HCT116 (cell line): ENCODE results near the gene LATS1.

ENCODE experiments used
- CEBPB ChIP-seq: IDR thresholded peaks from 2 replicates; pipeline ENCODE4 v1.6.1; 2012; ENCODE audit warnings: low read depth
- EGR1 ChIP-seq: IDR thresholded peaks from 2 replicates; pipeline ENCODE4 v1.6.1; 2012; ENCODE audit warnings: low read depth
- ELF1 ChIP-seq: IDR thresholded peaks from 2 replicates; pipeline ENCODE4 v1.6.1; 2012; ENCODE audit warnings: low read depth, borderline replicate concordance
- EZH2 ChIP-seq: fragments of 200-600 bp; sonication (generic); IDR thresholded peaks from 2 replicates; pipeline ENCODE4 v1.6.1; 2017; ENCODE audit warnings: antibody characterized with exemption, mixed run types
- POLR2A ChIP-seq: IDR thresholded peaks from 2 replicates; pipeline ENCODE4 v1.7.0; 2011; ENCODE audit warnings: borderline replicate concordance; ENCODE audit not compliant: insufficient read depth, insufficient read length; ENCODE audit errors: extremely low read depth
- POLR2AphosphoS5 ChIP-seq: IDR thresholded peaks from 2 replicates; pipeline ENCODE4 v1.6.1; 2011; ENCODE audit warnings: mild to moderate bottlenecking, low read depth, low read length, moderate library complexity
- RAD21 ChIP-seq: IDR thresholded peaks from 2 replicates; pipeline ENCODE4 v1.6.1; 2012; ENCODE audit warnings: low read depth, mild to moderate bottlenecking
- SIN3A ChIP-seq: IDR thresholded peaks from 2 replicates; pipeline ENCODE4 v1.6.1; 2012; ENCODE audit warnings: low read depth
- SP1 ChIP-seq: IDR thresholded peaks from 2 replicates; pipeline ENCODE4 v1.6.1; 2012; ENCODE audit warnings: low read depth
- ZNF274 ChIP-seq: fragments of 200-500 bp; sonication (Bioruptor generic); IDR thresholded peaks from 2 replicates; pipeline ENCODE4 v1.6.1; 2014; ENCODE audit warnings: mild to moderate bottlenecking, low read depth, low read length, inconsistent platforms
- TF ChIP-seq, protein P1 (sequence below), 3 experiments: fragments of 200-600 bp in 1 of 3; sonication (generic) in 1 of 3; IDR thresholded peaks in 2 of 3; conservative IDR thresholded peaks in 1 of 3; 2 replicates each; pipeline ENCODE4 v1.5.1; 2012 to 2017; ENCODE audit warnings: low read depth in 2 of 3, low read length in 2 of 3, antibody characterized with exemption in 1 of 3, borderline replicate concordance in 1 of 3, control low read depth in 1 of 3, mild to moderate bottlenecking in 1 of 3, mixed read lengths in 1 of 3, mixed run types in 1 of 3, moderate library complexity in 1 of 3; ENCODE audit not compliant: insufficient read depth in 1 of 3
- TF ChIP-seq, protein P2 (sequence below): IDR thresholded peaks from 2 replicates; pipeline ENCODE4 v1.6.1; 2012
- TF ChIP-seq, protein P3 (sequence below): IDR thresholded peaks from 2 replicates; pipeline ENCODE4 v1.6.1; 2012; ENCODE audit warnings: low read depth

DNA sequence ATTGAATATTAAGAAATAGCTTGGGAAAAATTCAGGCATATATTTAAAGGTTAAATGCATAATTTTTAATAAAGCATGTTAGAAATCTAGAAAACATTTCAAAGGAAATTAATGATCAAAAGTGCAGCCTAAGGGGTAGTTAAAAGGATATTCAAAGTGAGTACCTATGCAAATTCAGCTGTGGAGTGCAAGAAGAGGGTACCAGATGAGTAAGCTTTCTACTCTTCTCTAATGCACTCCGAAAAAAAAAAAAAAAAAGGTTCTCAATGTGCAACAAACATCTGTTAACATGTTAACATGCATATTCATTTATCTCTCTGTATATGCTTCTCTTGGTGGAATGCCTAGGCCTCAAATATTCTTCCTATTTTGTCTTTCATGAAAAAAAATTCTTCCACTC, 37.4 kb downstream of the LATS1 start:
- TF ChIP-seq, protein P1, sequence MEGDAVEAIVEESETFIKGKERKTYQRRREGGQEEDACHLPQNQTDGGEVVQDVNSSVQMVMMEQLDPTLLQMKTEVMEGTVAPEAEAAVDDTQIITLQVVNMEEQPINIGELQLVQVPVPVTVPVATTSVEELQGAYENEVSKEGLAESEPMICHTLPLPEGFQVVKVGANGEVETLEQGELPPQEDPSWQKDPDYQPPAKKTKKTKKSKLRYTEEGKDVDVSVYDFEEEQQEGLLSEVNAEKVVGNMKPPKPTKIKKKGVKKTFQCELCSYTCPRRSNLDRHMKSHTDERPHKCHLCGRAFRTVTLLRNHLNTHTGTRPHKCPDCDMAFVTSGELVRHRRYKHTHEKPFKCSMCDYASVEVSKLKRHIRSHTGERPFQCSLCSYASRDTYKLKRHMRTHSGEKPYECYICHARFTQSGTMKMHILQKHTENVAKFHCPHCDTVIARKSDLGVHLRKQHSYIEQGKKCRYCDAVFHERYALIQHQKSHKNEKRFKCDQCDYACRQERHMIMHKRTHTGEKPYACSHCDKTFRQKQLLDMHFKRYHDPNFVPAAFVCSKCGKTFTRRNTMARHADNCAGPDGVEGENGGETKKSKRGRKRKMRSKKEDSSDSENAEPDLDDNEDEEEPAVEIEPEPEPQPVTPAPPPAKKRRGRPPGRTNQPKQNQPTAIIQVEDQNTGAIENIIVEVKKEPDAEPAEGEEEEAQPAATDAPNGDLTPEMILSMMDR (IDR thresholded peaks at IDR 0.05 in 2 of 3, conservative IDR thresholded peaks at IDR 0.05 in 1 of 3; ENCODE audit: borderline replicate concordance in 1 of 3, insufficient read depth in 1 of 3, low read depth in 2 of 3, low read length in 2 of 3), result no peak
- no peak for TF ChIP-seq EZH2
- no peak for TF ChIP-seq EGR1
- no peak for TF ChIP-seq POLR2A
- TF ChIP-seq CEBPB, result no peak
- no peak for TF ChIP-seq POLR2AphosphoS5
- TF ChIP-seq SP1, result no peak
- TF ChIP-seq, protein P2, sequence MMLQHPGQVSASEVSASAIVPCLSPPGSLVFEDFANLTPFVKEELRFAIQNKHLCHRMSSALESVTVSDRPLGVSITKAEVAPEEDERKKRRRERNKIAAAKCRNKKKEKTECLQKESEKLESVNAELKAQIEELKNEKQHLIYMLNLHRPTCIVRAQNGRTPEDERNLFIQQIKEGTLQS, result no peak
- no peak for TF ChIP-seq RAD21
- no peak for TF ChIP-seq ZNF274
- TF ChIP-seq ELF1, result no peak
- no peak for TF ChIP-seq SIN3A
- TF ChIP-seq, protein P3, sequence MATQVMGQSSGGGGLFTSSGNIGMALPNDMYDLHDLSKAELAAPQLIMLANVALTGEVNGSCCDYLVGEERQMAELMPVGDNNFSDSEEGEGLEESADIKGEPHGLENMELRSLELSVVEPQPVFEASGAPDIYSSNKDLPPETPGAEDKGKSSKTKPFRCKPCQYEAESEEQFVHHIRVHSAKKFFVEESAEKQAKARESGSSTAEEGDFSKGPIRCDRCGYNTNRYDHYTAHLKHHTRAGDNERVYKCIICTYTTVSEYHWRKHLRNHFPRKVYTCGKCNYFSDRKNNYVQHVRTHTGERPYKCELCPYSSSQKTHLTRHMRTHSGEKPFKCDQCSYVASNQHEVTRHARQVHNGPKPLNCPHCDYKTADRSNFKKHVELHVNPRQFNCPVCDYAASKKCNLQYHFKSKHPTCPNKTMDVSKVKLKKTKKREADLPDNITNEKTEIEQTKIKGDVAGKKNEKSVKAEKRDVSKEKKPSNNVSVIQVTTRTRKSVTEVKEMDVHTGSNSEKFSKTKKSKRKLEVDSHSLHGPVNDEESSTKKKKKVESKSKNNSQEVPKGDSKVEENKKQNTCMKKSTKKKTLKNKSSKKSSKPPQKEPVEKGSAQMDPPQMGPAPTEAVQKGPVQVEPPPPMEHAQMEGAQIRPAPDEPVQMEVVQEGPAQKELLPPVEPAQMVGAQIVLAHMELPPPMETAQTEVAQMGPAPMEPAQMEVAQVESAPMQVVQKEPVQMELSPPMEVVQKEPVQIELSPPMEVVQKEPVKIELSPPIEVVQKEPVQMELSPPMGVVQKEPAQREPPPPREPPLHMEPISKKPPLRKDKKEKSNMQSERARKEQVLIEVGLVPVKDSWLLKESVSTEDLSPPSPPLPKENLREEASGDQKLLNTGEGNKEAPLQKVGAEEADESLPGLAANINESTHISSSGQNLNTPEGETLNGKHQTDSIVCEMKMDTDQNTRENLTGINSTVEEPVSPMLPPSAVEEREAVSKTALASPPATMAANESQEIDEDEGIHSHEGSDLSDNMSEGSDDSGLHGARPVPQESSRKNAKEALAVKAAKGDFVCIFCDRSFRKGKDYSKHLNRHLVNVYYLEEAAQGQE, result no peak
